Measurements from ENCODE around the gene ISLR. TPM values are rescaled to one million over a fixed set of nuclear protein-coding genes. Genes with fewer than 3 reads are reported as not detected.
"Not testable (repeated sequence)": the region's sequence is repeated elsewhere in the genome, so short reads cannot be mapped to it uniquely, and the experiment has no call there.

Gene ISLR
- polyA plus RNA-seq, 4 donors, result 0.45 to 10.5 (median 5.6) TPM

GRCh38 chr15:74160390-74160789 lies 13.1 kb upstream of the ISLR start:
- not testable (repeated sequence) for H3K4me1 ChIP-seq (ENCODE audit: control insufficient read depth in 3 of 3, insufficient read depth in 2 of 3, low read depth in 1 of 3, low read length in 2 of 3); H3K9me3 ChIP-seq (ENCODE audit: control insufficient read depth in 2 of 2, insufficient read depth in 1 of 2, low read depth in 1 of 2, low read length in 1 of 2); FAIRE-seq; H3K27me3 ChIP-seq (ENCODE audit: control insufficient read depth in 3 of 3, insufficient read depth in 3 of 3, low read length in 3 of 3); H3K4me3 ChIP-seq (ENCODE audit: low read depth in 1 of 3, low read length in 3 of 3); H3K36me3 ChIP-seq (ENCODE audit: control insufficient read depth in 3 of 3, insufficient read depth in 2 of 3, low read depth in 1 of 3, low read length in 3 of 3); H3K27ac ChIP-seq (ENCODE audit: low read depth in 1 of 3, low read length in 2 of 3); DNase-seq
- WGBS, 3 donors, result 95 to 98% (median 97%) methylated on average over 3 of the region's 3 CpGs

GRCh38 chr15:74162195-74162536 lies 11.3 kb upstream of the ISLR start:
- FAIRE-seq; H3K27ac ChIP-seq (ENCODE audit: low read depth in 1 of 3, low read length in 2 of 3); H3K9me3 ChIP-seq (ENCODE audit: control insufficient read depth in 2 of 2, insufficient read depth in 1 of 2, low read depth in 1 of 2, low read length in 1 of 2); H3K4me1 ChIP-seq (ENCODE audit: control insufficient read depth in 3 of 3, insufficient read depth in 2 of 3, low read depth in 1 of 3, low read length in 2 of 3); H3K27me3 ChIP-seq (ENCODE audit: control insufficient read depth in 3 of 3, insufficient read depth in 3 of 3, low read length in 3 of 3); H3K4me3 ChIP-seq (ENCODE audit: low read depth in 1 of 3, low read length in 3 of 3); DNase-seq; H3K36me3 ChIP-seq (ENCODE audit: control insufficient read depth in 3 of 3, insufficient read depth in 2 of 3, low read depth in 1 of 3, low read length in 3 of 3): not testable (repeated sequence)
- 83 to 87% (median 85%) methylated on average over 3 of the region's 3 CpGs for WGBS, 3 donors

- Histone ChIP-seq H3K4me1 (ENCODE audit: control insufficient read depth in 3 of 3, insufficient read depth in 2 of 3, low read depth in 1 of 3, low read length in 2 of 3) (no peaks in the 10 kb centered on the region), H3K27ac (ENCODE audit: low read depth in 1 of 3, low read length in 2 of 3) (no peak overlapping the region), H3K36me3 (ENCODE audit: control insufficient read depth in 3 of 3, insufficient read depth in 2 of 3, low read depth in 1 of 3, low read length in 3 of 3) (no peaks in the 10 kb centered on the region), H3K27me3 (ENCODE audit: control insufficient read depth in 3 of 3, insufficient read depth in 3 of 3, low read length in 3 of 3) (peaks cover 0 to 3% (median 0%) of the 10 kb centered on the region in 3 donors), H3K4me3 (ENCODE audit: low read depth in 1 of 3, low read length in 3 of 3) (no peak overlapping the region), H3K9me3 (ENCODE audit: control insufficient read depth in 2 of 2, insufficient read depth in 1 of 2, low read depth in 1 of 2, low read length in 1 of 2) (peaks cover 0 to 3% of the 10 kb centered on the region in 2 donors)
- DNase-seq, result no peak
- WGBS, 3 donors, result 92 to 98% (median 93%) methylated on average over 1 of the region's 1 CpG
- FAIRE-seq, result no peak
Observed at GRCh38 chr15:74165461-74165860, 8.0 kb upstream of the ISLR start.

GRCh38 chr15:74167891-74168331 lies 5.6 kb upstream of the ISLR start:
- H3K4me1 ChIP-seq (ENCODE audit: control insufficient read depth in 3 of 3, insufficient read depth in 2 of 3, low read depth in 1 of 3, low read length in 2 of 3), result peaks cover 0 to 3% (median 0%) of the 10 kb centered on the region in 3 donors
- H3K27me3 ChIP-seq (ENCODE audit: control insufficient read depth in 3 of 3, insufficient read depth in 3 of 3, low read length in 3 of 3), result peaks cover 0 to 3% (median 0%) of the 10 kb centered on the region in 3 donors
- no peaks in the 10 kb centered on the region for H3K36me3 ChIP-seq (ENCODE audit: control insufficient read depth in 3 of 3, insufficient read depth in 2 of 3, low read depth in 1 of 3, low read length in 3 of 3)
- no peak overlapping the region for H3K4me3 ChIP-seq (ENCODE audit: low read depth in 1 of 3, low read length in 3 of 3)
- peaks cover 0 to 3% of the 10 kb centered on the region in 2 donors for H3K9me3 ChIP-seq (ENCODE audit: control insufficient read depth in 2 of 2, insufficient read depth in 1 of 2, low read depth in 1 of 2, low read length in 1 of 2)
- no peak overlapping the region for H3K27ac ChIP-seq (ENCODE audit: low read depth in 1 of 3, low read length in 2 of 3)
- FAIRE-seq (no peak), DNase-seq (no peak)
- WGBS, 3 donors, result 66 to 78% (median 78%) methylated on average over 4 of the region's 4 CpGs

- peaks cover 0 to 3% (median 0%) of the 10 kb centered on the region in 3 donors for H3K4me1 ChIP-seq (ENCODE audit: control insufficient read depth in 3 of 3, insufficient read depth in 2 of 3, low read depth in 1 of 3, low read length in 2 of 3)
- H3K27me3 ChIP-seq (ENCODE audit: control insufficient read depth in 3 of 3, insufficient read depth in 3 of 3, low read length in 3 of 3), result no peaks in the 10 kb centered on the region
- 38 to 45% (median 38%) methylated on average over 3 of the region's 3 CpGs for WGBS, 3 donors
- no peaks in the 10 kb centered on the region for H3K36me3 ChIP-seq (ENCODE audit: control insufficient read depth in 3 of 3, insufficient read depth in 2 of 3, low read depth in 1 of 3, low read length in 3 of 3)
- no peak for DNase-seq
- no peak overlapping the region for H3K4me3 ChIP-seq (ENCODE audit: low read depth in 1 of 3, low read length in 3 of 3)
- FAIRE-seq, result no peak
- peaks cover 0 to 3% of the 10 kb centered on the region in 2 donors for H3K9me3 ChIP-seq (ENCODE audit: control insufficient read depth in 2 of 2, insufficient read depth in 1 of 2, low read depth in 1 of 2, low read length in 1 of 2)
- no peak overlapping the region for H3K27ac ChIP-seq (ENCODE audit: low read depth in 1 of 3, low read length in 2 of 3)
Observed at GRCh38 chr15:74168711-74169126, 4.8 kb upstream of the ISLR start.

- 76 to 85% (median 84%) methylated on average over 15 of the region's 15 CpGs for WGBS, 3 donors
- no peak overlapping the region for H3K4me3 ChIP-seq (ENCODE audit: low read depth in 1 of 3, low read length in 3 of 3)
- no peaks in the 10 kb centered on the region for H3K27me3 ChIP-seq (ENCODE audit: control insufficient read depth in 3 of 3, insufficient read depth in 3 of 3, low read length in 3 of 3)
- H3K9me3 ChIP-seq (ENCODE audit: control insufficient read depth in 2 of 2, insufficient read depth in 1 of 2, low read depth in 1 of 2, low read length in 1 of 2), result no peaks in the 10 kb centered on the region
- H3K4me1 ChIP-seq (ENCODE audit: control insufficient read depth in 3 of 3, insufficient read depth in 2 of 3, low read depth in 1 of 3, low read length in 2 of 3), result peaks cover 0 to 3% (median 0%) of the 10 kb centered on the region in 3 donors
- peak overlapping the region in 1 of 3 donors; percentile 44 for H3K27ac ChIP-seq (ENCODE audit: low read depth in 1 of 3, low read length in 2 of 3)
- peaks cover 0 to 1% (median 0%) of the 10 kb centered on the region in 3 donors for H3K36me3 ChIP-seq (ENCODE audit: control insufficient read depth in 3 of 3, insufficient read depth in 2 of 3, low read depth in 1 of 3, low read length in 3 of 3)
- no peak for DNase-seq
- FAIRE-seq, result no peak
Observed at GRCh38 chr15:74170071-74170844, 3.3 kb upstream of the ISLR start.

- no peak for DNase-seq
- Histone ChIP-seq H3K27me3 (ENCODE audit: control insufficient read depth in 3 of 3, insufficient read depth in 3 of 3, low read length in 3 of 3) (no peaks in the 10 kb centered on the region), H3K9me3 (ENCODE audit: control insufficient read depth in 2 of 2, insufficient read depth in 1 of 2, low read depth in 1 of 2, low read length in 1 of 2) (no peaks in the 10 kb centered on the region), H3K36me3 (ENCODE audit: control insufficient read depth in 3 of 3, insufficient read depth in 2 of 3, low read depth in 1 of 3, low read length in 3 of 3) (peaks cover 0 to 5% (median 0%) of the 10 kb centered on the region in 3 donors), H3K4me1 (ENCODE audit: control insufficient read depth in 3 of 3, insufficient read depth in 2 of 3, low read depth in 1 of 3, low read length in 2 of 3) (peaks cover 0 to 3% (median 0%) of the 10 kb centered on the region in 3 donors), H3K4me3 (ENCODE audit: low read depth in 1 of 3, low read length in 3 of 3) (no peak overlapping the region), H3K27ac (ENCODE audit: low read depth in 1 of 3, low read length in 2 of 3) (peak overlapping the region in 1 of 3 donors; percentile 17)
- WGBS, 3 donors, result 71 to 74% (median 74%) methylated on average over 7 of the region's 7 CpGs
- no peak for FAIRE-seq
Observed at GRCh38 chr15:74170875-74171578, 2.5 kb upstream of the ISLR start.

GRCh38 chr15:74171965-74172541 lies 1.5 kb upstream of the ISLR start:
- Histone ChIP-seq H3K4me1 (ENCODE audit: control insufficient read depth in 3 of 3, insufficient read depth in 2 of 3, low read depth in 1 of 3, low read length in 2 of 3) (peaks cover 0 to 3% (median 0%) of the 10 kb centered on the region in 3 donors), H3K4me3 (ENCODE audit: low read depth in 1 of 3, low read length in 3 of 3) (no peak overlapping the region), H3K27ac (ENCODE audit: low read depth in 1 of 3, low read length in 2 of 3) (peak overlapping the region in 2 of 3 donors; percentile 63 to 67), H3K27me3 (ENCODE audit: control insufficient read depth in 3 of 3, insufficient read depth in 3 of 3, low read length in 3 of 3) (no peaks in the 10 kb centered on the region), H3K36me3 (ENCODE audit: control insufficient read depth in 3 of 3, insufficient read depth in 2 of 3, low read depth in 1 of 3, low read length in 3 of 3) (peaks cover 0 to 5% (median 0%) of the 10 kb centered on the region in 3 donors), H3K9me3 (ENCODE audit: control insufficient read depth in 2 of 2, insufficient read depth in 1 of 2, low read depth in 1 of 2, low read length in 1 of 2) (no peaks in the 10 kb centered on the region)
- peak in 1 of 2 donors; percentile 6 for DNase-seq
- 70 to 92% (median 71%) methylated on average over 1 of the region's 1 CpG for WGBS, 3 donors
- no peak for FAIRE-seq
